Neuronal stem cell (in vitro differentiated cells): ENCODE results near the gene SLC66A2.
A peak's percentile ranks its signal among the peaks of the same experiment; 100 is the strongest.

Experiments used
- DNase-seq: peaks from one replicate; pipeline ENCODE4 v3.0.0-alpha.2; 2013; ENCODE audit warnings: low spot score
- H2AFZ ChIP-seq: one replicate; pipeline ENCODE4 v1.6.1; 2013; ENCODE audit warnings: mild to moderate bottlenecking, low read length, inconsistent platforms
- H2AK5ac ChIP-seq: 2 replicates; pipeline ENCODE4 v1.6.1; 2013; ENCODE audit warnings: low read depth, mild to moderate bottlenecking, inconsistent platforms, low read length, moderate library complexity, mixed read lengths
- H2BK120ac ChIP-seq: 2 replicates; pipeline ENCODE4 v1.6.1; 2013; ENCODE audit warnings: low read depth, mild to moderate bottlenecking, inconsistent platforms, low read length, moderate library complexity, mixed read lengths
- H2BK12ac ChIP-seq: one replicate; pipeline ENCODE4 v1.6.1; 2013; ENCODE audit warnings: low read length, inconsistent platforms
- H2BK15ac ChIP-seq: 2 replicates; pipeline ENCODE4 v1.6.1; 2013; ENCODE audit warnings: mild to moderate bottlenecking, low read length, inconsistent platforms, mixed read lengths
- H2BK5ac ChIP-seq: one replicate; pipeline ENCODE4 v1.6.1; 2013; ENCODE audit warnings: inconsistent platforms, mild to moderate bottlenecking, low read length, moderate library complexity
- H3K14ac ChIP-seq: one replicate; pipeline ENCODE4 v1.6.1; 2013; ENCODE audit warnings: low read length, inconsistent platforms
- H3K18ac ChIP-seq: 2 replicates; pipeline ENCODE4 v1.6.1; 2013; ENCODE audit warnings: low read length, inconsistent platforms
- H3K23ac ChIP-seq: 2 replicates; pipeline ENCODE4 v1.6.1; 2013; ENCODE audit warnings: low read depth, mild to moderate bottlenecking, mixed read lengths, low read length, inconsistent platforms; ENCODE audit not compliant: poor library complexity
- H3K27ac ChIP-seq: replicated peaks from 3 replicates; pipeline ENCODE4 v1.5.1; 2013; ENCODE audit warnings: low read length, inconsistent platforms
- H3K27me3 ChIP-seq, 3 experiments: 2 replicates each; pipeline ENCODE4 v1.6.1; 2013; ENCODE audit warnings: low read length in 3 of 3, mild to moderate bottlenecking in 2 of 3, inconsistent platforms in 1 of 3, low read depth in 1 of 3, mixed read lengths in 1 of 3, moderate library complexity in 1 of 3; ENCODE audit not compliant: control insufficient read depth in 3 of 3, insufficient read depth in 3 of 3
- H3K36me3 ChIP-seq, 2 donors: replicated peaks in 1 of 2; 2 replicates each; pipeline ENCODE4 v1.6.1; 2013; ENCODE audit warnings: low read length in 2 of 2; ENCODE audit not compliant: control insufficient read depth in 2 of 2, insufficient read depth in 2 of 2
- H3K4ac ChIP-seq: 2 replicates; pipeline ENCODE4 v1.6.1; 2013; ENCODE audit warnings: inconsistent platforms, mild to moderate bottlenecking, low read length, moderate library complexity
- H3K4me1 ChIP-seq, 2 donors: 1 replicate in 1 of 2; 2 replicates in 1 of 2; pipeline ENCODE4 v1.6.1; 2013; ENCODE audit warnings: low read length in 2 of 2, low read depth in 1 of 2; ENCODE audit not compliant: control insufficient read depth in 2 of 2, insufficient read depth in 1 of 2
- H3K4me2 ChIP-seq: one replicate; pipeline ENCODE4 v1.6.1; 2013; ENCODE audit warnings: mild to moderate bottlenecking, low read length, inconsistent platforms; ENCODE audit not compliant: insufficient read depth, poor library complexity, severe bottlenecking
- H3K4me3 ChIP-seq, 2 donors: 2 replicates each; pipeline ENCODE4 v1.5.1; 2013; ENCODE audit warnings: low read length in 2 of 2, mild to moderate bottlenecking in 2 of 2, inconsistent platforms in 1 of 2, moderate library complexity in 1 of 2
- H3K79me1 ChIP-seq: one replicate; pipeline ENCODE4 v1.6.1; 2013; ENCODE audit warnings: low read depth, mild to moderate bottlenecking, inconsistent platforms, low read length, moderate library complexity
- H3K9ac ChIP-seq: one replicate; pipeline ENCODE4 v1.6.1; 2013; ENCODE audit warnings: mild to moderate bottlenecking, low read depth, low read length, inconsistent platforms; ENCODE audit not compliant: poor library complexity
- H3K9me3 ChIP-seq, 2 donors: replicated peaks in 1 of 2; 2 replicates each; pipeline versions ENCODE3 to v1.6.1; 2013; ENCODE audit warnings: low read length in 2 of 2, mild to moderate bottlenecking in 2 of 2, inconsistent platforms in 1 of 2, low read depth in 1 of 2, mixed read lengths in 1 of 2, moderate library complexity in 1 of 2; ENCODE audit not compliant: control insufficient read depth in 2 of 2, insufficient read depth in 1 of 2
- H4K8ac ChIP-seq: one replicate; pipeline ENCODE4 v1.6.1; 2013; ENCODE audit warnings: low read depth, mild to moderate bottlenecking, inconsistent platforms, low read length, moderate library complexity
- H4K91ac ChIP-seq: one replicate; pipeline ENCODE4 v1.6.1; 2013; ENCODE audit warnings: low read length, low read depth, mild to moderate bottlenecking, inconsistent platforms; ENCODE audit not compliant: poor library complexity
- WGBS, 2 donors: extraction: QIAGEN DNeasy Blood & Tissue Kit; methylation state at CpG; one replicate each; pipeline ENCODE4 v1.1.7; 2013; ENCODE audit warnings: missing lambda C conversion rate in 2 of 2, mixed read lengths in 1 of 2; ENCODE audit not compliant: insufficient read length in 2 of 2, insufficient replicate concordance in 1 of 2; ENCODE audit errors: extremely low coverage in 2 of 2; 5-methylcytosine and 5-hydroxymethylcytosine counted together

SLC66A2 gene

DNA sequence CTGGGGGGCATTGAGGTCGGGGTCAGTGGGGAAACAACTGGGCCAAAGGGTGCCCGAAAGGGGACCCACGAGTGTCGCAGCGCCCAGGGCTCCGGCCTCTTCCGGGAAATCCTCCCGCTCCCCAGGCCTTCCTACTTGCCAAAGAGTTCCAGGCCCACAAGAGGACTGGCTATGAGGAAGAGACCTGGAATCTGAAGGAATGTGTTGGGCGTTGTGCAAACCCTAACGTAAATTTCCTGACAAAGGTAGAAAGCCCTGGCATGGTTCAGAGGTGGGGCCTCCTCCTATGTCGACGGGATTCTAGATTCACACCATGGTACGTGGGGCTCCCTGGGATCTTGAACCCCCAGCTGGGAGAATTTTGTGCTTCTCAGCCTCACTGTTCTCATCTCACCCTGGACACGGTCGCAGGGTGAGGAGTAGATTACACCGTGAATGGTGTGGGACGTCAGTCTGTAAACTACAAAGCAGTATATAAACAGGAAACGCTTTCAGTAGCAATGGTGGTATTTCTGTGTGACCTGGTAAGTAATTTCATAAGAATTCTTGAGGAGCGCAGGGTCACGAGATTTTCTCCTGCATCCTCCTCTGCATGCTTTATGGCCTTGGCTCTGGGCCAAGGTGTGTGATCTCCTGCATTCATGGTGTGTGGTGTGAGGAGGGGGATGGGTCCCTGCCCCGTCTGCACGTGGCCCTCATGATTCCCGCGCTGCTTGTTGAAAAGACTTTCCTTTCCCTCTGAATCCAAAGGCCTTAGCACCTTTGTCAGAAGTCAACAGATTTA is 13.9 kb upstream of the SLC66A2 start:
- peak overlapping the region; percentile 27 for H3K18ac ChIP-seq
- no peak for DNase-seq
- H4K8ac ChIP-seq: peak overlapping the region; percentile 43
- H2AK5ac ChIP-seq: peak overlapping the region; percentile 95
- H3K79me1 ChIP-seq: peaks cover 3% of the 10 kb centered on the region
- WGBS, 2 donors: no CpG with 5 or more reads among the region's 24 CpGs
- H3K9me3 ChIP-seq: no peaks in the 10 kb centered on the region
- H3K23ac ChIP-seq: no peak overlapping the region
- peaks cover 0 to 11% (median 0%) of the 10 kb centered on the region in 3 experiments for H3K27me3 ChIP-seq
- no peak overlapping the region for H2BK12ac ChIP-seq
- H3K9ac ChIP-seq: peak overlapping the region; percentile 93
- no peak overlapping the region for H3K14ac ChIP-seq
- no peak overlapping the region for H3K4me3 ChIP-seq
- peaks cover 3 to 16% of the 10 kb centered on the region in 2 donors for H3K4me1 ChIP-seq
- no peak overlapping the region for H2BK120ac ChIP-seq
- H2AFZ ChIP-seq: peak overlapping the region; percentile 77
- peaks cover 3 to 12% of the 10 kb centered on the region in 2 donors for H3K36me3 ChIP-seq
- no peak overlapping the region for H3K27ac ChIP-seq
- H3K4ac ChIP-seq: no peak overlapping the region
- no peak overlapping the region for H4K91ac ChIP-seq
- peak overlapping the region; percentile 67 for H2BK15ac ChIP-seq
- peak overlapping the region; percentile 39 for H2BK5ac ChIP-seq
- H3K4me2 ChIP-seq: peak overlapping the region; percentile 91

DNA sequence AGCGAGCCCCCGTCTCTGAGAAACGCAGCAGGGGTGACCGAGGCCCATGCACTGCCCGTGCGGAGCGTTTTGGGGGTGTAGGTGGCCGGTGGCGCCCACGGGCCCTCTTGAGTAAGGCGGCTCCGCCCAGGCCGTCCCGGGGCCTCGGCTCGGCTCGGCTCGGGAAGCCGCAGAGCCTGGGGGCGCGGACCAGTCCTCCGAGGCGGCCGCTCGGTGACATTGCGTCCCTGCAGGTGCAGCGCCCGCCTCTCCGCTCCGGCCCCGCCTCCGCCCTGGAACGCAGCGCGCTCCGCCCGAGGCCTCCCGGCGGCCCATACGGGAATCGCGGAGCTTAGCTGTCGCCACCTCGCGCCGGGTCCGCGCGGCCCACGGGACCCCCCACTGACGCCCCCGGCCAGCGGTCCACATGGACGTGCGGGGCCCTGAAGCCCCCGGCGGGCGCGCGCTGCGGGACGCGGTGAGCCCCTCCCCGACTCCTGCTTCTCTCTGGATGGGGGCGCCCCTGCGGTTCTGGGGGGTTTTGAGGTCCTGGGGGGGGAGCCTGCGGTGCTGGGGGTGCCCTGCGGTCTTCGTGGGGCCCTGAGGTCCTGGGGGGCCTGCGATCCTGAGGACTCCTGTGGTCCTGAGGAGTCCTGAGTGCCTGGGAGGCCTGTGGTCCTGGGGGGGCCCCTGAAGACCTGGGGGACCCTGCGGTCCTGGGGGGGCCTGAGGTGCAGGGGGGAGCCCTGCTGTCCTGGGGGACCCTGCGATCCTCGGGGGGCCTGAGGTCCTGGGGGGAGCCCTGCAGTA is 13.1 kb upstream of the SLC66A2 start, which contains the start of gene HSBP1L1:
Gene HSBP1L1 (plus strand): TSS at position 314 of the 789 bp plus-strand sequence. CDS start 93 bp downstream, at position 407.
- H4K91ac ChIP-seq: no peak within 1 kb of the TSS
- peak within 1 kb of the TSS; percentile 97 for H2AK5ac ChIP-seq
- no peak within 1 kb of the TSS for H3K27ac ChIP-seq
- peak within 1 kb of the TSS; percentile 91 for H3K4me2 ChIP-seq
- H2BK120ac ChIP-seq: no peak within 1 kb of the TSS
- peaks cover 0 to 11% (median 0%) of the 10 kb centered on the region in 3 experiments for H3K27me3 ChIP-seq
- peaks cover 6 to 19% of the 10 kb centered on the region in 2 donors for H3K4me1 ChIP-seq
- no CpG with 5 or more reads among the region's 73 CpGs for WGBS, 2 donors
- peak within 1 kb of the TSS; percentile 99 for H3K18ac ChIP-seq
- peak; percentile 56 for DNase-seq
- H2BK5ac ChIP-seq: peak within 1 kb of the TSS; percentile 39
- peaks cover 1 to 6% of the 10 kb centered on the region in 2 donors for H3K36me3 ChIP-seq
- H3K14ac ChIP-seq: peak within 1 kb of the TSS; percentile 99
- peak within 1 kb of the TSS; percentile 22 to 68 for H3K4me3 ChIP-seq
- H3K9ac ChIP-seq: peak within 1 kb of the TSS; percentile 93
- H2BK12ac ChIP-seq: peak within 1 kb of the TSS; percentile 52
- peak within 1 kb of the TSS; percentile 53 for H3K4ac ChIP-seq
- peaks cover 3% of the 10 kb centered on the region for H3K79me1 ChIP-seq
- no peaks in the 10 kb centered on the region for H3K9me3 ChIP-seq
- no peak within 1 kb of the TSS for H4K8ac ChIP-seq
- peak within 1 kb of the TSS; percentile 77 for H2AFZ ChIP-seq
- peak within 1 kb of the TSS; percentile 52 for H3K23ac ChIP-seq
- H2BK15ac ChIP-seq: peak within 1 kb of the TSS; percentile 98

GRCh38 chr18:79963658-79964329 is 12.3 kb upstream of the SLC66A2 start:
- no CpG with 5 or more reads among the region's 30 CpGs for WGBS, 2 donors
- no peak overlapping the region for H3K4ac ChIP-seq
- H3K4me3 ChIP-seq: peak overlapping the region in 1 of 2 donors; percentile 68
- peak overlapping the region; percentile 98 for H2BK15ac ChIP-seq
- peaks cover 6 to 20% of the 10 kb centered on the region in 2 donors for H3K4me1 ChIP-seq
- no peak for DNase-seq
- H3K9ac ChIP-seq: peak overlapping the region; percentile 93
- peak overlapping the region; percentile 17 for H3K14ac ChIP-seq
- peak overlapping the region; percentile 76 for H3K18ac ChIP-seq
- peak overlapping the region; percentile 52 for H2BK12ac ChIP-seq
- H4K91ac ChIP-seq: no peak overlapping the region
- no peak overlapping the region for H2BK5ac ChIP-seq
- H3K36me3 ChIP-seq: peaks cover 1 to 3% of the 10 kb centered on the region in 2 donors
- H2AFZ ChIP-seq: peak overlapping the region; percentile 77
- H3K4me2 ChIP-seq: peak overlapping the region; percentile 91
- H3K27ac ChIP-seq: no peak overlapping the region
- peak overlapping the region; percentile 52 for H3K23ac ChIP-seq
- H3K79me1 ChIP-seq: peaks cover 3% of the 10 kb centered on the region
- H2AK5ac ChIP-seq: peak overlapping the region; percentile 97
- H2BK120ac ChIP-seq: no peak overlapping the region
- no peak overlapping the region for H4K8ac ChIP-seq
- H3K9me3 ChIP-seq: no peaks in the 10 kb centered on the region
- peaks cover 0 to 11% (median 0%) of the 10 kb centered on the region in 3 experiments for H3K27me3 ChIP-seq
